GM18861 (cell line): ENCODE measurements around the gene USF2.

Experiments
- ATAC-seq: cut with Tn5 transposase; IDR thresholded peaks from one replicate; pipeline ENCODE4 v1.9.1; 2021; ENCODE audit not compliant: unreplicated experiment

USF2 gene

GRCh38 chr19:35298561-35298972 lies 29.8 kb downstream of the USF2 start:
- no peak for ATAC-seq

GRCh38 chr19:35299523-35300338 lies 31.0 kb downstream of the USF2 start:
- ATAC-seq = no peak

GRCh38 chr19:35300339-35300649 lies 31.5 kb downstream of the USF2 start:
- no peak for ATAC-seq

GRCh38 chr19:35301961-35302360 lies 33.2 kb downstream of the USF2 start:
- ATAC-seq = no peak

GRCh38 chr19:35302446-35302845 lies 33.7 kb downstream of the USF2 start:
- ATAC-seq = no peak

GRCh38 chr19:35303357-35303915 lies 34.7 kb downstream of the USF2 start:
- ATAC-seq = no peak

- ATAC-seq = no peak
Observed at GRCh38 chr19:35304036-35304435, 35.3 kb downstream of the USF2 start.

GRCh38 chr19:35305181-35305580 lies 36.4 kb downstream of the USF2 start:
- no peak for ATAC-seq

- ATAC-seq = no peak
Observed at GRCh38 chr19:35306473-35307246, 37.9 kb downstream of the USF2 start.

GRCh38 chr19:35307931-35308330 lies 39.2 kb downstream of the USF2 start:
- ATAC-seq = no peak

GRCh38 chr19:35308910-35309309 lies 40.1 kb downstream of the USF2 start:
- ATAC-seq = no peak

GRCh38 chr19:35309481-35310279 lies 40.9 kb downstream of the USF2 start:
- no peak for ATAC-seq

GRCh38 chr19:35310331-35310730 lies 41.6 kb downstream of the USF2 start:
- ATAC-seq = no peak

GRCh38 chr19:35310811-35311465 lies 42.2 kb downstream of the USF2 start:
- ATAC-seq = no peak

GRCh38 chr19:35311901-35312665 lies 43.3 kb downstream of the USF2 start:
- ATAC-seq = no peak

- ATAC-seq = no peak
Observed at GRCh38 chr19:35313587-35313986, 44.8 kb downstream of the USF2 start.

GRCh38 chr19:35314031-35314430 lies 45.3 kb downstream of the USF2 start:
- no peak for ATAC-seq

GRCh38 chr19:35314858-35315470 lies 46.2 kb downstream of the USF2 start:
- no peak for ATAC-seq

GRCh38 chr19:35315883-35316282 lies 47.1 kb downstream of the USF2 start:
- ATAC-seq = no peak

- ATAC-seq = no peak
Observed at GRCh38 chr19:35316560-35316959, 47.8 kb downstream of the USF2 start.
